A673 (cell line): ENCODE results near the gene ARNT2.

ENCODE experiments used
- EZH2 ChIP-seq: fragments of 200-600 bp; sonication (generic); IDR thresholded peaks from 2 replicates; pipeline ENCODE4 v1.6.1; 2017; ENCODE audit warnings: borderline replicate concordance, low read depth, mild to moderate bottlenecking, mixed read lengths, antibody characterized with exemption, low read length; ENCODE audit not compliant: poor library complexity, severe bottlenecking
- TF ChIP-seq, protein P1 (sequence below): fragments of 300-800, 200-600 bp; sonication (generic); conservative IDR thresholded peaks from 2 replicates; pipeline ENCODE4 v1.5.1; 2017; ENCODE audit warnings: low read depth, mild to moderate bottlenecking, antibody characterized with exemption, low read length, moderate library complexity, mixed read lengths

GRCh38 chr15:80399508-80399907, 4.7 kb upstream of the ARNT2 start:
- TF ChIP-seq, protein P1, sequence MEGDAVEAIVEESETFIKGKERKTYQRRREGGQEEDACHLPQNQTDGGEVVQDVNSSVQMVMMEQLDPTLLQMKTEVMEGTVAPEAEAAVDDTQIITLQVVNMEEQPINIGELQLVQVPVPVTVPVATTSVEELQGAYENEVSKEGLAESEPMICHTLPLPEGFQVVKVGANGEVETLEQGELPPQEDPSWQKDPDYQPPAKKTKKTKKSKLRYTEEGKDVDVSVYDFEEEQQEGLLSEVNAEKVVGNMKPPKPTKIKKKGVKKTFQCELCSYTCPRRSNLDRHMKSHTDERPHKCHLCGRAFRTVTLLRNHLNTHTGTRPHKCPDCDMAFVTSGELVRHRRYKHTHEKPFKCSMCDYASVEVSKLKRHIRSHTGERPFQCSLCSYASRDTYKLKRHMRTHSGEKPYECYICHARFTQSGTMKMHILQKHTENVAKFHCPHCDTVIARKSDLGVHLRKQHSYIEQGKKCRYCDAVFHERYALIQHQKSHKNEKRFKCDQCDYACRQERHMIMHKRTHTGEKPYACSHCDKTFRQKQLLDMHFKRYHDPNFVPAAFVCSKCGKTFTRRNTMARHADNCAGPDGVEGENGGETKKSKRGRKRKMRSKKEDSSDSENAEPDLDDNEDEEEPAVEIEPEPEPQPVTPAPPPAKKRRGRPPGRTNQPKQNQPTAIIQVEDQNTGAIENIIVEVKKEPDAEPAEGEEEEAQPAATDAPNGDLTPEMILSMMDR, result no peak
- TF ChIP-seq EZH2, result no peak
